GM12878 (cell line): ENCODE results near the gene UBXN11. TPM values are rescaled to one million over a fixed set of nuclear protein-coding genes. Genes with fewer than 3 reads are reported as not detected.

Source experiments
- ATAC-seq: fragments of 200-7000 bp; cut with Tn5 transposase; 3 replicates; pipeline ENCODE4 v1.9.1; 2020; ENCODE audit warnings: mild to moderate bottlenecking, moderate library complexity
- BruUV-seq: library from RNA; stranded (reverse); fragments of 400-500 nt; replicated peaks from 2 replicates; lab custom pipeline; 2021; lab: Mats Ljungman, UMichigan
- CTCF ChIA-PET: fragments of 300-600 bp; sonication (Branson Sonifier 250); formaldehyde crosslinking; extraction: SDS; loops from one replicate; lab custom pipeline; 2021; ENCODE audit warnings: inconsistent platforms; lab: Yijun Ruan, JAX
- POLR2A ChIA-PET: fragments of 350-600 bp; formaldehyde crosslinking; extraction: SDS; loops from one replicate; lab custom pipeline; 2021; ENCODE audit warnings: inconsistent platforms; lab: Charles Lee
- RAD21 ChIA-PET: fragments of 300-600 bp; sonication (Branson Sonifier 250); formaldehyde crosslinking; loops from one replicate; lab custom pipeline; 2023; ENCODE audit warnings: antibody characterized with exemption; ENCODE audit not compliant: unreplicated experiment; lab: Charles Lee
- SMC1A ChIA-PET: fragments of 300-600 bp; sonication (Branson Sonifier 250); formaldehyde crosslinking; loops from one replicate; lab custom pipeline; 2023; ENCODE audit not compliant: unreplicated experiment, uncharacterized antibody; lab: Charles Lee
- DNase-seq: peaks from one replicate; pipeline ENCODE4 v3.0.0-alpha.2; 2011; ENCODE audit warnings: low read depth, low spot score
- FAIRE-seq: peaks from 3 replicates; lab custom pipeline; 2011; peaks lifted over from hg19 to GRCh38; lab: Jason Lieb, UNC
- H2AFZ ChIP-seq: 2 replicates; pipeline ENCODE4 v1.6.0; 2011; ENCODE audit warnings: low read depth, low read length, control low read depth; ENCODE audit not compliant: control insufficient read depth
- H3K27ac ChIP-seq: 2 replicates; pipeline ENCODE4 v1.5.1; 2011; ENCODE audit warnings: control low read depth; ENCODE audit not compliant: control insufficient read depth, insufficient read depth
- H3K27me3 ChIP-seq, 2 experiments: replicated peaks in 1 of 2; 2 replicates each; pipeline versions ENCODE4 v1.6.0 to v1.6.1; 2011; ENCODE audit warnings: low read length in 1 of 2; ENCODE audit not compliant: control insufficient read depth in 2 of 2, insufficient read depth in 2 of 2
- H3K36me3 ChIP-seq, 2 experiments: 2 replicates each; pipeline ENCODE4 v1.5.1; 2011; ENCODE audit warnings: low read length in 1 of 2; ENCODE audit not compliant: control insufficient read depth in 2 of 2, insufficient read depth in 2 of 2
- H3K4me1 ChIP-seq: 2 replicates; pipeline ENCODE4 v1.6.1; 2011; ENCODE audit warnings: mild to moderate bottlenecking, low read length, moderate library complexity, mixed read lengths; ENCODE audit not compliant: control insufficient read depth, insufficient read depth
- H3K4me2 ChIP-seq: 2 replicates; pipeline ENCODE4 v1.6.0; 2011; ENCODE audit warnings: control low read depth; ENCODE audit not compliant: control insufficient read depth, insufficient read depth
- H3K4me3 ChIP-seq: fragments of 200-600 bp; sonication (generic); 2 replicates; pipeline ENCODE4 v1.5.1; 2016
- H3K79me2 ChIP-seq: 2 replicates; pipeline ENCODE4 v1.6.0; 2011; ENCODE audit warnings: low read length; ENCODE audit not compliant: control insufficient read depth, insufficient read depth
- H3K9ac ChIP-seq: 2 replicates; pipeline ENCODE4 v1.8.0; 2011; ENCODE audit warnings: low read length, control low read depth, mixed read lengths; ENCODE audit not compliant: control insufficient read depth, insufficient read depth
- H3K9me3 ChIP-seq: replicated peaks from 3 replicates; pipeline ENCODE4 v1.5.1; 2011; ENCODE audit warnings: mild to moderate bottlenecking, low read length; ENCODE audit not compliant: control insufficient read depth, insufficient read depth
- H4K20me1 ChIP-seq: 2 replicates; pipeline ENCODE4 v1.6.0; 2011; ENCODE audit not compliant: control insufficient read depth, insufficient read depth
- ATF7 ChIP-seq: fragments of 450-650 bp; IDR thresholded peaks from 2 replicates; pipeline ENCODE4 v1.6.1; 2016; ENCODE audit warnings: low read depth, mild to moderate bottlenecking
- E2F4 ChIP-seq: IDR thresholded peaks from 2 replicates; pipeline ENCODE4 v1.6.1; 2012; ENCODE audit warnings: low read depth, low read length, improper control_type of control experiment
- EP300 ChIP-seq, 2 experiments: fragments of 150-350 bp in 1 of 2; IDR thresholded peaks; 2 replicates each; pipeline ENCODE4 v1.6.1; 2011 to 2012; ENCODE audit warnings: low read depth in 2 of 2, low read length in 2 of 2, borderline replicate concordance in 1 of 2, improper control_type of control experiment in 1 of 2, inconsistent platforms in 1 of 2; ENCODE audit not compliant: control insufficient read depth in 1 of 2
- HDAC2 ChIP-seq: fragments of 200-600 bp; sonication (generic); IDR thresholded peaks from 2 replicates; pipeline ENCODE4 v1.6.1; 2017
- JUNB ChIP-seq: IDR thresholded peaks from 2 replicates; pipeline ENCODE4 v1.6.1; 2016; ENCODE audit warnings: antibody characterized with exemption, mild to moderate bottlenecking
- POLR2AphosphoS5 ChIP-seq: IDR thresholded peaks from 2 replicates; pipeline ENCODE4 v1.6.1; 2011; ENCODE audit warnings: mild to moderate bottlenecking, low read length, inconsistent platforms
- SKIL ChIP-seq: fragments of 450-650 bp; IDR thresholded peaks from 2 replicates; pipeline ENCODE4 v1.6.1; 2017; ENCODE audit warnings: mild to moderate bottlenecking, low read depth, inconsistent platforms; ENCODE audit not compliant: poor library complexity, severe bottlenecking
- SPI1 ChIP-seq: IDR thresholded peaks from 2 replicates; pipeline ENCODE4 v1.6.1; 2011; ENCODE audit warnings: low read depth, mild to moderate bottlenecking, low read length, moderate library complexity, borderline replicate concordance; ENCODE audit not compliant: insufficient read depth
- TCF3 ChIP-seq: IDR thresholded peaks from 2 replicates; pipeline ENCODE4 v1.6.1; 2012; ENCODE audit warnings: low read depth, mild to moderate bottlenecking, low read length, borderline replicate concordance; ENCODE audit not compliant: insufficient read depth
- YY1 ChIP-seq: IDR thresholded peaks from 2 replicates; pipeline ENCODE4 v1.6.1; 2011; ENCODE audit warnings: low read depth, mild to moderate bottlenecking, low read length
- ZNF24 ChIP-seq: fragments of 450-650 bp; IDR thresholded peaks from 2 replicates; pipeline ENCODE4 v1.6.1; 2017; ENCODE audit warnings: antibody characterized with exemption, mild to moderate bottlenecking
- ZZZ3 ChIP-seq: IDR thresholded peaks from 2 replicates; pipeline ENCODE4 v1.6.1; 2011; ENCODE audit warnings: low read depth; ENCODE audit not compliant: control insufficient read depth, insufficient read length
- WGBS: methylation state at CpG from one replicate; pipeline ENCODE4 v1.1.6; 2016; ENCODE audit warnings: low lambda C conversion rate; ENCODE audit not compliant: insufficient replicate concordance, insufficient coverage; ENCODE audit errors: missing lambda C conversion rate; 5-methylcytosine and 5-hydroxymethylcytosine counted together
- in situ Hi-C: fragments of 300-500 bp; cut with MboI; formaldehyde crosslinking; loops from 9 replicates; pipeline ENCODE4 v1.14.3; 2018; ENCODE audit warnings: mixed read lengths
- intact Hi-C: fragments of 100-400 bp; cut with micrococcal nuclease; formaldehyde crosslinking; loops from one replicate; pipeline ENCODE4 v1.14.2; 2022; ENCODE audit not compliant: unreplicated experiment
- polyA plus RNA-seq, 11 experiments: library from polyadenylated mRNA; depleted of rRNA in 4 of 11; unstranded in 6 of 11; stranded (reverse) in 5 of 11; fragments of >200 nt; fragmentation: Nextera tagmentation in 4 of 11; fragmentation: Illumina TruSeq in 1 of 11; extraction: Ambion mirVana in 4 of 11; extraction: Trizol in 1 of 11; gene quantifications; 1 replicate in 1 of 11; 2 replicates in 10 of 11; pipeline versions ENCODE4 v1.2.1 to v1.2.3, GENCODE V29; 2011 to 2016; ENCODE audit warnings: inconsistent platforms in 2 of 11, missing spikeins in 2 of 11, low read depth in 1 of 11
- total RNA-seq, 4 experiments: library from RNA; depleted of rRNA in 3 of 4; stranded (reverse); fragments of >200 nt in 3 of 4; fragmentation: Illumina TruSeq in 1 of 4; extraction: Trizol in 1 of 4; gene quantifications; 2 replicates each; pipeline versions ENCODE4 v1.2.1 to v1.2.3, GENCODE V29; 2013 to 2021

The UBXN11 gene
- total and polyA plus RNA-seq, 10 of the 15 experiments (the other 5 are each of a cell fraction or from before 2014, with no cell fraction given): 0.32 to 34.4 (median 9.6) TPM

- H3K4me1 ChIP-seq: peaks cover 9% of the 10 kb centered on the region
- TF ChIP-seq ZZZ3: no peak
- TF ChIP-seq YY1: no peak
- TF ChIP-seq HDAC2: no peak
- TF ChIP-seq POLR2AphosphoS5: no peak
- TF ChIP-seq, all 136 proteins: peak for 0
- no peak overlapping the region for H3K9ac ChIP-seq
- no peak overlapping the region for H3K27ac ChIP-seq
- WGBS: 97% methylated on average over 4 of the region's 4 CpGs
- ChIA-PET CTCF (no interaction called here), RAD21 (no interaction called here), POLR2A (no interaction called here), SMC1A (no interaction called here)
- no peak for FAIRE-seq
- H3K36me3 ChIP-seq: peaks cover 2 to 8% of the 10 kb centered on the region in 2 experiments
- H3K4me2 ChIP-seq: no peak overlapping the region
- H3K79me2 ChIP-seq: peaks cover 42% of the 10 kb centered on the region
- no peak for ATAC-seq
- no peaks in the 10 kb centered on the region for H3K9me3 ChIP-seq
- H4K20me1 ChIP-seq: no peaks in the 10 kb centered on the region
- intact Hi-C loops: loop anchor here (5.0 kb wide), 1 partner anchor 77 kb away; the partner anchor contains the start of gene CD52
- no peaks in the 10 kb centered on the region for H3K27me3 ChIP-seq
- no peak overlapping the region for H2AFZ ChIP-seq
- in situ Hi-C loops: no loop called here
- no peak overlapping the region for H3K4me3 ChIP-seq
- no peak for DNase-seq
- BruUV-seq: no TSS peak
Measured at GRCh38 chr1:26239936-26240335, 66.5 kb downstream of the UBXN11 start.

GRCh38 chr1:26237230-26237966 lies 69.0 kb downstream of the UBXN11 start:
- Histone ChIP-seq H3K9me3 (no peaks in the 10 kb centered on the region), H2AFZ (peak overlapping the region; percentile 11), H4K20me1 (no peaks in the 10 kb centered on the region), H3K4me3 (peak overlapping the region; percentile 38), H3K4me2 (peak overlapping the region; percentile 83), H3K79me2 (peaks cover 51% of the 10 kb centered on the region), H3K27ac (peak overlapping the region; percentile 7; the same call in 1 of the 2 replicates), H3K9ac (no peak overlapping the region), H3K36me3 (no peaks in the 10 kb centered on the region), H3K4me1 (peaks cover 9% of the 10 kb centered on the region), H3K27me3 (no peaks in the 10 kb centered on the region)
- CTCF ChIA-PET: interaction anchor here (0.7 to 7.3 kb wide), 9 partner anchors 40 to 343 kb away, joined by 3 to 110 read pairs (median 9); partner anchors contain the start of genes C1orf232, SH3BGRL3, ZNF593 and ZNF593OS
- FAIRE-seq: peak; percentile 56
- WGBS: 20% methylated on average over 6 of the region's 6 CpGs
- POLR2A ChIA-PET: interaction anchor here (0.6 kb wide), 2 partner anchors 14 to 82 kb away, joined by 4 to 7 read pairs; no protein-coding TSS in a partner anchor
- SMC1A ChIA-PET: interaction anchor here (0.6 to 1.1 kb wide), 3 partner anchors 10 to 160 kb away, joined by 3 to 4 read pairs (median 3); no protein-coding TSS in a partner anchor
- no peak for DNase-seq
- intact Hi-C loops (loop anchor here (5.0 kb wide), 1 partner anchor 80 kb away; the partner anchor contains the start of gene CD52), in situ Hi-C loops (no loop called here)
- no peak for ATAC-seq
- RAD21 ChIA-PET: interaction anchor here (0.6 to 1.2 kb wide), 5 partner anchors 37 to 360 kb away, joined by 3 to 5 read pairs (median 3); partner anchors contain the start of gene ZNF593
- no TSS peak for BruUV-seq
- TF ChIP-seq SPI1 (0 out of 2 replicates have a peak, but pooled peaks have one; percentile 3), ZNF24 (peak; percentile 56; the same call in 1 of the 2 replicates), EP300 (IDR thresholded peaks at IDR 0.05; ENCODE audit: borderline replicate concordance in 1 of 2, control insufficient read depth in 1 of 2, low read depth in 2 of 2, low read length in 2 of 2) (no peak), TCF3 (no peak), JUNB (peak; percentile 67), SKIL (peak; percentile 12), ATF7 (peak; percentile 27; the same call in 1 of the 2 replicates), E2F4 (no peak)
